ENCODE data around the gene SLAMF9.

- TF ChIP-seq CTCF (conservative IDR thresholded peaks at IDR 0.05) (no peak), EZH2 (IDR thresholded peaks at IDR 0.05; ENCODE audit: low read depth) (no peak)
Observed at GRCh38 chr1:159962176-159962575, 8.1 kb upstream of the SLAMF9 start.
